ENCODE measurements around the gene ENKUR.

DNA sequence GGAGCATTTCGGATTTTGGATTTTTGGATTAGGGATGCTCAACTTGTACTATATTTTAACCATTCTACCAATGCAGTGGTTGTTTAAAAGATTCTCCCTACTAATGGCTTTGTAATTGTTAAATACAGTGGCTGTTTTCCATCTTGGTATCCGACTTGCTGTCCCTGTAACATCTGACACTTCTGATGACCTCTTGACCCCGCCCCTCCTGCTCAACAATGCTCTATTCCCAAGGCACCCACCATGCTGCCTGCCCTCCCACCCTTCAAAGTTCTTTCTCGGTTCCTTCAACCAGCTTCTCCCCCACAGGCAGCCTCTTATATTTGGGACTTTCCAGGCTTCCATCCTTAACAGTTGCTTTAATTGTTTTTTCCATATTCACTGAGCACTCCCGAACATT lies 65.5 kb downstream of the ENKUR start:
- TF ChIP-seq POLR2A (IDR thresholded peaks at IDR 0.05; ENCODE audit: low read length) (no peak), GATA1 (IDR thresholded peaks at IDR 0.05; ENCODE audit: low read depth, low read length) (no peak)
